Measurements from ENCODE around the gene SLC4A1. TPM values are rescaled to one million over a fixed set of nuclear protein-coding genes. Genes with fewer than 3 reads are reported as not detected.

The SLC4A1 gene
- total RNA-seq, 6 donors from 2014 or later, result 0.46 to 6.3 (median 1.0) TPM; not detected in 1

DNA sequence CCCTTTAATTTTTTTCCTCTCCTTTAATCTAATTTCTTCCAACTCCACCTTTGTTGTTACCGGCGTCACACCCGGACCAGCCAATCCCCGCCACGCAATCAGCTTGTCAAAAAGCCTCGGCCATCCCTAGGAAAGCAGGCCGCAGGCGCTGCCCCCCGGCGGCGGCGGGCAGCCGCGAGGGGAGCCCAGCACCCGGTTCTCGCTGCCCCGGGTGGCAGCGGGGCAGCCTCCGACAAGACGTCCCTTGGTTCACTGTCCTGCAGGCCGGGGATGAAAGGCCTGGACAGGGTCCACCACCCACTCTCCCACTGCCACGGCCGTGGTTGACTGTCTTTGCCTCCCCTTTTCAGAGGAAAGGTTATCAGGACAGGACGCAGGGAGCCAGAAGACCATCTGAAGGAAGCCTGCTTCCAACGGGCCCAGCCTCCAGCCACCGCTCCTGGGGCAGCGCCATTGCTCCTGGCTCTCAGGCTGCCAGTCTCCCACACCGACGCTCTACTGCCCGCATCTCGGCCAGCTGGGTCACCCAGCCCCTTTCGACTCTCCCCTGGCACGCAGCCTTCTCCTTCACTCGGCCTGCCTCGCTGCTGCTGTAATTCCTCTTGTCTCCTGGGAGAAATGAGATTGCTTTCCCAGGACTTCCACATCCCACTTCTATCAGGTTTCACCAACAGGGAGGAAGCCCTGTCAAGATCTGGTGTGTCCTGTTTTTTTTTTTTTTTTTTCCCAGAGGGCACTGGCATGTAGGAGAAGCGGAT lies 45.6 kb downstream of the SLC4A1 start:
- no peaks in the 10 kb centered on the region for H3K36me3 ChIP-seq
- peak overlapping the region; percentile 94 to 99 (median 98) for H3K27ac ChIP-seq
- peaks cover 20 to 24% (median 22%) of the 10 kb centered on the region in 4 donors for H3K4me1 ChIP-seq
- WGBS, 2 donors, result 3% methylated on average over 27 to 30 of the region's 36 CpGs
- H3K4me3 ChIP-seq, result peak overlapping the region; percentile 66 to 96 (median 85)
- peak; percentile 88 to 93 for DNase-seq
- TF ChIP-seq, protein P1, sequence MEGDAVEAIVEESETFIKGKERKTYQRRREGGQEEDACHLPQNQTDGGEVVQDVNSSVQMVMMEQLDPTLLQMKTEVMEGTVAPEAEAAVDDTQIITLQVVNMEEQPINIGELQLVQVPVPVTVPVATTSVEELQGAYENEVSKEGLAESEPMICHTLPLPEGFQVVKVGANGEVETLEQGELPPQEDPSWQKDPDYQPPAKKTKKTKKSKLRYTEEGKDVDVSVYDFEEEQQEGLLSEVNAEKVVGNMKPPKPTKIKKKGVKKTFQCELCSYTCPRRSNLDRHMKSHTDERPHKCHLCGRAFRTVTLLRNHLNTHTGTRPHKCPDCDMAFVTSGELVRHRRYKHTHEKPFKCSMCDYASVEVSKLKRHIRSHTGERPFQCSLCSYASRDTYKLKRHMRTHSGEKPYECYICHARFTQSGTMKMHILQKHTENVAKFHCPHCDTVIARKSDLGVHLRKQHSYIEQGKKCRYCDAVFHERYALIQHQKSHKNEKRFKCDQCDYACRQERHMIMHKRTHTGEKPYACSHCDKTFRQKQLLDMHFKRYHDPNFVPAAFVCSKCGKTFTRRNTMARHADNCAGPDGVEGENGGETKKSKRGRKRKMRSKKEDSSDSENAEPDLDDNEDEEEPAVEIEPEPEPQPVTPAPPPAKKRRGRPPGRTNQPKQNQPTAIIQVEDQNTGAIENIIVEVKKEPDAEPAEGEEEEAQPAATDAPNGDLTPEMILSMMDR (IDR thresholded peaks at IDR 0.05), result peak in 2 of 6 experiments; percentile 7 to 25
- TF ChIP-seq EP300 (IDR thresholded peaks at IDR 0.05) (no peak), POLR2AphosphoS5 (IDR thresholded peaks at IDR 0.05) (peak in 1 of 2 donors; percentile 74), POLR2A (IDR thresholded peaks at IDR 0.05) (peak in 2 of 4 donors; percentile 27 to 76)
- H3K9me3 ChIP-seq, result no peaks in the 10 kb centered on the region
- ATAC-seq (ENCODE audit: low FRiP score in 2 of 2), result peak; percentile 56 to 61
- no peaks in the 10 kb centered on the region for H3K27me3 ChIP-seq

DNA sequence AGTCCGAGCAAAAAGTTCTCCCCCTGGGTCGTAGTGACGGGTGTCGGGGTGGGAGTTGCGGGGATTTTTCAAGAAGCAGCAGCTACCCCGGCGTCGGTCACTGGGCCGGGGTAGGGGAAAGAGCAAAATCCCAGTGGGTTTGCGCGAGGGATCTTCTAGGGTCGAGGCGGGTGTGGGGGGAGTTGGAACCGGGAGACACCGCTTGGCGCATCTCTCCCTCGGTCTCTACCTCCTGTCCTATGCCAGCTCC lies 46.1 kb downstream of the SLC4A1 start:
- no peak for DNase-seq
- ATAC-seq (ENCODE audit: low FRiP score in 2 of 2), result no peak

DNA sequence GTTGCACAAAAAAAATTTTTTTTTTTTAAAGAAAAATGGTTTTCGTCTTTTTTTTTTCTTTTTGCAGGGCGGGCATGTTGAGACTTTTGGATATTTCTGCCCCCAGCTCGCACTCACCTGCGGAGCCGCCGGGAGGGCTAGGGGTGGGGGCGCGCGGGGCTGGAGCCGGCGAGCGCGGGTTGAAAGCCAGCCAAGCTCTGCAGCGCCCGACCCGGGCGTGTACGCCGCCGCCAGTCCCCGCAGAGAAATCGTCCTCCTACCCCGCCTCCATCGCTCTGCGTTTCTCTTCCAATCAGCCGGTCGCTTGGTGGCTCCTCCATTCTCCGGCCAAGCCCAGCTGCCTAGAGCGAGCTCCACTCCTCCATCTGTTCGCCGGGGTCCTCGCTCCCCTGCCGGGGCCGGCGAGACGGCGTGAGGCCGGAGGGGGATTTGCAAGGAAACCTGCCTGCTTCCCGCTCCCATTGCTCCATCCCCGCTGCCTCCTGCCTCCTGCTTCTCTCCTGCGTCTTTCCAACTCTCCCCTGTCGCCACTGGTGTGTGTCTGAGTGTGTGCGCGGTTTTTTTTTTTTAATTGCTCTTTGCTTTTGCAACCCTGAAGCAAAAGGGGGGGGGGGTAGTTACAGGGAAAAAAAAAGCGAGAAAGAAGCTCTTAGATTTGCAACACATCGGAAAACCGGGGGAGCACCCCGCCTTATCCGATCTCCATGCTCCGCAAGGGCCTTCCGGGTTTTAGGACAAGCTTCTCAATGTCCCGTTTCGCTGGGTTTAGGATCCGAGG lies 46.7 kb downstream of the SLC4A1 start:
- DNase-seq (peak; percentile 69 to 91), ATAC-seq (ENCODE audit: low FRiP score in 2 of 2) (peak; percentile 70 to 77)
- H3K9me3 ChIP-seq, result no peaks in the 10 kb centered on the region
- 0 to 1% methylated on average over 54 of the region's 54 CpGs for WGBS, 2 donors
- no peaks in the 10 kb centered on the region for H3K27me3 ChIP-seq
- TF ChIP-seq EP300 (IDR thresholded peaks at IDR 0.05) (no peak), POLR2A (IDR thresholded peaks at IDR 0.05) (peak in 2 of 4 donors; percentile 34 to 55), POLR2AphosphoS5 (IDR thresholded peaks at IDR 0.05) (peak in 1 of 2 donors; percentile 20)
- TF ChIP-seq, protein P1 (IDR thresholded peaks at IDR 0.05), result peak in 1 of 6 experiments; percentile 16
- peak overlapping the region; percentile 94 to 99 (median 98) for H3K27ac ChIP-seq
- H3K4me3 ChIP-seq, result peak overlapping the region; percentile 66 to 96 (median 85)
- H3K4me1 ChIP-seq, result peaks cover 21 to 34% (median 30%) of the 10 kb centered on the region in 4 donors
- H3K36me3 ChIP-seq, result peaks cover 0 to 9% (median 7%) of the 10 kb centered on the region in 4 donors

More for the DNA sequence above, 46.1 kb downstream of the SLC4A1 start:
- no peaks in the 10 kb centered on the region for H3K9me3 ChIP-seq
- peaks cover 21 to 29% (median 27%) of the 10 kb centered on the region in 4 donors for H3K4me1 ChIP-seq
- 0 to 2% methylated on average over 16 to 17 of the region's 17 CpGs for WGBS, 2 donors
- H3K36me3 ChIP-seq, result peaks cover 0 to 4% (median 2%) of the 10 kb centered on the region in 4 donors
- no peaks in the 10 kb centered on the region for H3K27me3 ChIP-seq
- TF ChIP-seq POLR2AphosphoS5 (IDR thresholded peaks at IDR 0.05), result no peak
- no peak for TF ChIP-seq EP300 (IDR thresholded peaks at IDR 0.05)
- TF ChIP-seq POLR2A (IDR thresholded peaks at IDR 0.05), result peak in 1 of 4 donors; percentile 69
- TF ChIP-seq, protein P1 (IDR thresholded peaks at IDR 0.05), result no peak
- H3K4me3 ChIP-seq, result peak overlapping the region; percentile 66 to 96 (median 85)
- H3K27ac ChIP-seq, result peak overlapping the region; percentile 94 to 99 (median 98)

DNA sequence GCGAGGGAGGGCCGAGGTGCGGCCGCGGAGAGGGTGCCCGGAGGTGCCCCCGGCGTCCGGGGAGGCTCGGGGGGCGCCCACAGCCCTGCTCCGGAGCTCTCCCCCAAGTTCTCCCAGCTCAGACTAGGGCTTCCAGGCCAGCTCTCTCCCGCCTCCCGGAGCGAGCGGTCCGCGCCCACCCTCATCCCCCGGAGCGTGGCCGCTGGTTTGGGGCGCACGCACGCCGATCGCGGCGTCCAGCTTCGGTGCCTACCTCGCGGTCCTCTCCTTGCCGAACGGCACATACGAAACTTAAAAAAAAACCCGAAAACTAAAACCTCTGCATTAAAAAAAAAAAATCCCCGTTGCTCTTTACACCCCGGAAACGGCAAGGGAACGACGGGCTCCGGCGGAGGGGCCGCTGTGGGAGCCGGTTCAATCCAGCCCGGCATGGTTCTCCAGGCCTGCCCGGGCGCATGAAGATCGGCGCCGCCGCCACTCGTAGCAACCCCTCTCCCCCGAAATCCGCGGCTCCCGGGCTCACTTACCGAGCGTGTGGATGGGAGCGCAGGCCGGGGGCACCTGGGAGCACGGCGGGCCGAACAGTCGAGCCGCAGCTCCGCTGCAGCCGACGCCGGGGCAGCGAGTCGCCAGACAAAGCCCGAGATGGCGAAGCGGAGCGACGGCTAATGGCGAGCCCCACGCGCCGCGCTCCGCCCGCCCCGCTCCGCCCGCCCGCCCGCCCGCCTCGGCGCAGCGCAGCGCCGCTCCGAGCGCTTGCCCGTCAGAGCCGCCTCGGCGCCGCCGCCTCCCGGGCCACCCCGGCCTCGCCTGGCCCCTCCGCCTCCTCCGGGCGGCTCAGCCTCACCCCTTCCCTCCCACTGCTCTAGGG lies 47.5 kb downstream of the SLC4A1 start:
- H3K4me1 ChIP-seq, result peaks cover 21 to 37% (median 32%) of the 10 kb centered on the region in 4 donors

More for the DNA sequence above, 47.5 kb downstream of the SLC4A1 start:
- Histone ChIP-seq H3K27ac (peak overlapping the region; percentile 94 to 99 (median 98)), H3K36me3 (peaks cover 7 to 18% (median 15%) of the 10 kb centered on the region in 4 donors), H3K9me3 (no peaks in the 10 kb centered on the region), H3K27me3 (no peaks in the 10 kb centered on the region), H3K4me3 (peak overlapping the region; percentile 75 to 96 (median 90))
- peak in 1 of 2 donors; percentile 59 for ATAC-seq (ENCODE audit: low FRiP score in 2 of 2)
- DNase-seq, result peak in 1 of 2 donors; percentile 93
- WGBS, 2 donors, result 0 to 1% methylated on average over 21 to 69 of the region's 108 CpGs
- TF ChIP-seq, protein P1 (IDR thresholded peaks at IDR 0.05), result no peak
- TF ChIP-seq EP300 (IDR thresholded peaks at IDR 0.05) (no peak), POLR2AphosphoS5 (IDR thresholded peaks at IDR 0.05) (no peak), POLR2A (IDR thresholded peaks at IDR 0.05) (no peak)

Measured in upper lobe of left lung (tissue), 6 donors.